ENCODE results near the gene COMMD1.
"Not testable (repeated sequence)": the region's sequence is repeated elsewhere in the genome, so short reads cannot be mapped to it uniquely, and the experiment has no call there.

Gene COMMD1

DNA sequence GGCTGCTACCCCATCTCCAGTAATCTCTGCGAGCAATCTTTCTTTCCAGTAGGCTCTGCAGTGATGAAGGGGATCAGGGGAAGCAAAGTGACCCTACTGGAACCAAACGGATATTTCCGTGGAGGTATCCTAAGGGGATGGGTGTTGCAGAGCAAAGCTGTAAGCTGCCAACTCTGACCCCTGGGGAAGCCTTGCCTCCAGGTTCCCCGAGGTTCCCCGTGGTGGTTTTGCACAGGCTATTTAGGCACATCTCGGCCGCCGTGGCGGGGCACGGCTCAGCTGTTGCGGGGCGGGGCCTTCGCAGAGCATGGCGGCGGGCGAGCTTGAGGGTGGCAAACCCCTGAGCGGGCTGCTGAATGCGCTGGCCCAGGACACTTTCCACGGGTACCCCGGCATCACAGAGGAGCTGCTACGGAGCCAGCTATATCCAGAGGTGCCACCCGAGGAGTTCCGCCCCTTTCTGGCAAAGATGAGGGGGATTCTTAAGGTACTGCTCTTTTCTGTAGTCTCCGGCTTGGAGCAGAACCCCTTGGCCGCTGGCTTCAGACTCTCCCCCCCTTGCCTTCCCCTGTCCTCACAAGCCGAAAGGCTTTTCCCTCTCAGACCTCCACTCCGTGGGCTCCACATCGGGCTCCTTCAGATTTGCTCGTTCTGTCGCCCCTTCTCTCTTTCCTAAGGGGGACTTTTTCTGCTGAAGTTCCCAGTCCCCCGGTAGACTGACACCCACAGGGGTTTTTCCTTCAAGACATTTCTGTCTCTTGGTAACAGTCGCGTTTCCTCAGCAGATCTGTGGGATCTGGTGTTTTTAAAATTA is at the start of gene COMMD1:
Gene COMMD1 (plus strand): TSS at position 303 of the 814 bp plus-strand sequence. CDS start 5 bp downstream, at position 308.
- peak within 1 kb of the TSS; percentile 68 for H3K4me3 ChIP-seq (ENCODE audit: low read depth, low read length)
- TF ChIP-seq, protein P1, sequence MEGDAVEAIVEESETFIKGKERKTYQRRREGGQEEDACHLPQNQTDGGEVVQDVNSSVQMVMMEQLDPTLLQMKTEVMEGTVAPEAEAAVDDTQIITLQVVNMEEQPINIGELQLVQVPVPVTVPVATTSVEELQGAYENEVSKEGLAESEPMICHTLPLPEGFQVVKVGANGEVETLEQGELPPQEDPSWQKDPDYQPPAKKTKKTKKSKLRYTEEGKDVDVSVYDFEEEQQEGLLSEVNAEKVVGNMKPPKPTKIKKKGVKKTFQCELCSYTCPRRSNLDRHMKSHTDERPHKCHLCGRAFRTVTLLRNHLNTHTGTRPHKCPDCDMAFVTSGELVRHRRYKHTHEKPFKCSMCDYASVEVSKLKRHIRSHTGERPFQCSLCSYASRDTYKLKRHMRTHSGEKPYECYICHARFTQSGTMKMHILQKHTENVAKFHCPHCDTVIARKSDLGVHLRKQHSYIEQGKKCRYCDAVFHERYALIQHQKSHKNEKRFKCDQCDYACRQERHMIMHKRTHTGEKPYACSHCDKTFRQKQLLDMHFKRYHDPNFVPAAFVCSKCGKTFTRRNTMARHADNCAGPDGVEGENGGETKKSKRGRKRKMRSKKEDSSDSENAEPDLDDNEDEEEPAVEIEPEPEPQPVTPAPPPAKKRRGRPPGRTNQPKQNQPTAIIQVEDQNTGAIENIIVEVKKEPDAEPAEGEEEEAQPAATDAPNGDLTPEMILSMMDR (IDR thresholded peaks at IDR 0.05; ENCODE audit: low read depth, low read length, missing control alignments): peak; percentile 3
- DNase-seq (ENCODE audit: low read depth): peak; percentile 49

DNA sequence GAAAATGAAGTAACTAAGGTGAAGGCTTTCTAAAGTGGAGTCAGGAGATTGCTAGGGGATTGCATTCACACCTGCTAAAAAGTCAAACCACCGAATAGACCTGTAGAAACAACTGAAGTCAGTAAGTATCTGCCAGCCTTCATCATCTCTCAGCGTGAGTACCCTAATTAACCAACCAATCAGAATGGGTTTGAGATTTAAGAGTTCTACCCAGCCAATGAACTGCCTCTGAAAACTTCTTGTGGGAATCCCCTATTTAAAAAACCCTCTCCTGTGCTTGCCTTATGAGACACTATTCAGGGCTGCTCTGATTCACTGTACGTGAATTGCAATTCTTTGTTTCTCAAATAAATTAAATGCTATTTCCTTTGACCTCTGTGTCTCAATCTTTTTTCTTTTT is 48.2 kb upstream of the COMMD1 start:
- DNase-seq (ENCODE audit: low read depth): no peak
- H3K4me3 ChIP-seq (ENCODE audit: low read depth, low read length): no peak overlapping the region
- TF ChIP-seq, protein P1 (IDR thresholded peaks at IDR 0.05; ENCODE audit: low read depth, low read length, missing control alignments): no peak

DNA sequence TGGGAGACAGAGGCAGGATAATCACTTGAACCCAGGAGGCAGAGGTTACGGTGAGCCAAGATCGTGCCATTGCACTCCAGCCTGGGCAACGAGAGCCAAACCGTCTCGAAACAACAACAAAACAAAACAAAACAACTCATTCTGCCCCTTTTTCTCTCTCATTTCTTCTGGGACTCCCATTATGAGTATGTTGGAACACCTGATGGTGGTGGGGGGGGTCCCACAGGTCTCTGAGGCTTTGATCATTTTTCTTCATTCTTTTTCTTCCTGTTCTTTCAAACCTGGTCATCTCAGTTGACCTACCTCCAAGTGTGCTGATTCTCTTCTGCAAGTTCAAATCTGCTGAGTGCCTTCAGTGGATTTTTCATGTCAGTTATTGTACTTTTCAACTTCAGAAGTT is 43.4 kb upstream of the COMMD1 start:
- TF ChIP-seq, protein P1 (IDR thresholded peaks at IDR 0.05; ENCODE audit: low read depth, low read length, missing control alignments): no peak
- H3K4me3 ChIP-seq (ENCODE audit: low read depth, low read length): no peak overlapping the region
- DNase-seq (ENCODE audit: low read depth): no peak

DNA sequence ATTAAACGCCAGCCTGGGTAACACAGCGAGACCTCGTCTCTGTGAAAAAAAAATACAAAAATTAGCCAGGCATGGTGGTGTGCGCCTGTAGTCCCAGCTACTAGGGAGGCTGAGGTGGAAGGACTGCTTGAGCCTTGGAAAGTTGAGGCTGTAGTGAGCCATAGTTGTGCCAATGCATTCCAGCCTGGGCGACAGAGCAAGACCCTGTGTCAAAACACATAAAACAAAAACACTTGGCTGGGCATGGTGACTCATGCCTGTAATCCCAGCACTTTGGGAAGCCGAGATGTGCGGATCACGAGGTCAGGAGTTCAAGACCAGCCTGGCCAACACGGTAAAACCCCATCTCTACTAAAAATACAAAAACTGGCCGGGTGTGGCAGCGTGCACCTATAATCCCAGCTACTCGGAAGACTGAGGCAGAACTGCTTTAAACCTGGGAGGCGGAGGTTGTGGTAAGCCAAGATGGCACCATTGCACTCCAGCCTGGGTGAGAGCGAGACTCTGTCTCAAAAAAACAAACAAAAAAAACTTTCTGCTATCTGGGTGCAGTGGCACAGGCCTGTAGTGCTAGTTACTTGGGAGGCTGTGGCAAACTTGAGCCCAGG is 38.9 kb upstream of the COMMD1 start:
- not testable (repeated sequence) for H3K4me3 ChIP-seq (ENCODE audit: low read depth, low read length); DNase-seq (ENCODE audit: low read depth)

DNA sequence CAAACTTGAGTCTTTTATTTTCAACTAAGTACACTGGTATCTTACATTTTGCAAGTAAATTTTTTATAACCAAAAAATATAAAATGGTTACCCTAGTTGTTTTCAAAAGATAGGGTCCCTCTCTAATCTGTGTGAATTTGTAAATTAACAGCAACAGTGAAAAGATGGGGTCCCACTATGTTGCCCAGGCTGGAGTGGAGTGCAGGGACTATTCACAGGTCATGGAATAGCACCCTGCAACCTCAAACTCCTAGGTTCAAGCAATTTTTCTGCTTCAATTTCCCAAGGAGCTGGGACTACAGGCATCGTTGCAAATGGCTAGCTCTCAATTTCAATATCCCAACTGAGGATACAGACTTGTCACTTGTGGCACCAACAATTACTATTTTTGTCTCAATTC is 29.1 kb upstream of the COMMD1 start:
- H3K4me3 ChIP-seq (ENCODE audit: low read depth, low read length): no peak overlapping the region
- TF ChIP-seq, protein P1 (IDR thresholded peaks at IDR 0.05; ENCODE audit: low read depth, low read length, missing control alignments): no peak
- no peak for DNase-seq (ENCODE audit: low read depth)

DNA sequence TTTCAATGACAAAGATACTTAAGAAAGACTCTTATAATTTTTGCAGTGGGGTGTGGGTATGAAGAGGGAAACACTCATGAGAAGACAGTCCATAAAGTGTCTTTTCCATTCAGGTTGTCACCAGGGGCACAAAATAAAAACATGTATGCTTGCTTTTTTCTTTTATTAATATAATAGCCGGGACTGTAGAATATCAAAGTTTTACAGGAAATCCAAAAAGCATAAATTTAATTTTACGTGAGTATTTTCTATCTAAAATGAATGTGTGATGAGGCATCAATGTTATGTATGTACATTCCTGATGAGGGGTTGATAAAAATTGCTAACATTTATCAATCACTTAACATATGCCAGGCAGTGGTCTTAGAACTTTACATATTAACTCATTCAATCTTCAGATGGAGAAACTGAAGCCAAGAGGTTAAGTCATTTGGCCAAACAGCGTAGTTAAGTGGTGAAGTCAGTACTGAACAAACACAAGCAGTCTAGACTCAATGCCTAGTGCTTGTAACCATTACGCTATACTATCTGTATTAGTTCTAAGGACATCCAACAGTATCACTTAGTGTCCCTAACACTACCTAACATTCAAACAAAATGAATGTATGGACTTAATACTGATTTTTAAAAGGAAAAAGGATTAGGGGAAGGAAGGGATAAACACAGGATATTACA is 27.8 kb upstream of the COMMD1 start:
- no peak overlapping the region for H3K4me3 ChIP-seq (ENCODE audit: low read depth, low read length)
- no peak for DNase-seq (ENCODE audit: low read depth)
- TF ChIP-seq, protein P1 (IDR thresholded peaks at IDR 0.05; ENCODE audit: low read depth, low read length, missing control alignments): no peak

DNA sequence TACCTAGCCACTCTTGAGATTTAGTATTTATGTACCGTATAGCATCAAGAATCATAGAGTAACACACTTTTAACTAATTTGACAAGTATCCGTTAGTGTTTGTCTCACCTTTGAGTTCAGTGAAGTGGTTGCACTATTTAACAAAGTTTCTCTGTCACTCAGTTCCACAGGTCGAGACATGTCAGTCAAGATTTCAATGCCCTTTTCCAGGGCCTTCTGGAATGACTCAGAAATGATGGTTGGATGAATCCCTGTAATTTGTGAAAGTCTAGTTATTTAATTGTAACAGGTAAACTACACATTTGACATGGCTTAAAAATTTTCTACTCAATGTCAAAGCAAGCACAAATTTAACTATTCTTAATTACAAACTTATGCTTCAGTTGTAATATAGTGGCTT is 26.7 kb upstream of the COMMD1 start:
- no peak overlapping the region for H3K4me3 ChIP-seq (ENCODE audit: low read depth, low read length)
- DNase-seq (ENCODE audit: low read depth): no peak
- TF ChIP-seq, protein P1 (IDR thresholded peaks at IDR 0.05; ENCODE audit: low read depth, low read length, missing control alignments): no peak

DNA sequence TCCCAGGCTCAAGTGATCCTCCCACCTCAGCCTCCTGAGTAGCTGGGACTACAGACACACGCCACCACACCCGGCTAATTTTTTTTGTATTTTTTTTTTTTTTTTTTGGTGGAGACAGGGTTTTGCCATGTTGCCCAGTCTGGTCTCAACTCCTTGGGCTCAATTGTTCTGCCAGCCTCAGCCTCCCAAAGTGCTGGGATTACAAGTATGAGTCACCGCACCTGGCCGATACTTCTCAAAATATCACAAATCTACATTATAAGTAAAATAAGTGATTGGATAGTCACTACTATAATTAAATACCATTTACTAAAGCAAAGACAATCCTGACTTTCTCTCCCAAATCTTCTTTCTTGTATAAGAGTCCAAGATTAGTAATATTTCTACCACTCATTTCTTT is 26.1 kb upstream of the COMMD1 start:
- not testable (repeated sequence) for DNase-seq (ENCODE audit: low read depth); H3K4me3 ChIP-seq (ENCODE audit: low read depth, low read length)

Data from GM12864 (cell line).